ENCODE data around the gene DAD1. TPM values are rescaled to one million over a fixed set of nuclear protein-coding genes. Genes with fewer than 3 reads are reported as not detected.
A peak's percentile ranks its signal among the peaks of the same experiment; 100 is the strongest.
"Not testable (repeated sequence)": the region's sequence is repeated elsewhere in the genome, so short reads cannot be mapped to it uniquely, and the experiment has no call there.

Gene DAD1
- total and polyA plus RNA-seq, 7 donors = 115 to 274 (median 160) TPM

GRCh38 chr14:22546722-22547071, 42.3 kb downstream of the DAD1 start:
- Histone ChIP-seq H3K27ac (peak overlapping the region in 3 of 4 donors; percentile 8 to 65 (median 27)), H3K27me3 (no peaks in the 10 kb centered on the region), H3K36me3 (no peaks in the 10 kb centered on the region), H3K9me3 (no peaks in the 10 kb centered on the region), H3K4me1 (peaks cover 0 to 7% (median 3%) of the 10 kb centered on the region in 4 donors), H3K4me3 (no peak overlapping the region)
- no peak for DNase-seq
- 72 to 79% methylated on average over 3 of the region's 3 CpGs for WGBS, 2 donors
- intact Hi-C loops (cut with DNase I) = no loop called here
- TF ChIP-seq POLR2AphosphoS5 (IDR thresholded peaks at IDR 0.05) (no peak), EP300 (IDR thresholded peaks at IDR 0.05) (no peak), POLR2A (IDR thresholded peaks at IDR 0.05) (no peak)
- TF ChIP-seq, protein P1, sequence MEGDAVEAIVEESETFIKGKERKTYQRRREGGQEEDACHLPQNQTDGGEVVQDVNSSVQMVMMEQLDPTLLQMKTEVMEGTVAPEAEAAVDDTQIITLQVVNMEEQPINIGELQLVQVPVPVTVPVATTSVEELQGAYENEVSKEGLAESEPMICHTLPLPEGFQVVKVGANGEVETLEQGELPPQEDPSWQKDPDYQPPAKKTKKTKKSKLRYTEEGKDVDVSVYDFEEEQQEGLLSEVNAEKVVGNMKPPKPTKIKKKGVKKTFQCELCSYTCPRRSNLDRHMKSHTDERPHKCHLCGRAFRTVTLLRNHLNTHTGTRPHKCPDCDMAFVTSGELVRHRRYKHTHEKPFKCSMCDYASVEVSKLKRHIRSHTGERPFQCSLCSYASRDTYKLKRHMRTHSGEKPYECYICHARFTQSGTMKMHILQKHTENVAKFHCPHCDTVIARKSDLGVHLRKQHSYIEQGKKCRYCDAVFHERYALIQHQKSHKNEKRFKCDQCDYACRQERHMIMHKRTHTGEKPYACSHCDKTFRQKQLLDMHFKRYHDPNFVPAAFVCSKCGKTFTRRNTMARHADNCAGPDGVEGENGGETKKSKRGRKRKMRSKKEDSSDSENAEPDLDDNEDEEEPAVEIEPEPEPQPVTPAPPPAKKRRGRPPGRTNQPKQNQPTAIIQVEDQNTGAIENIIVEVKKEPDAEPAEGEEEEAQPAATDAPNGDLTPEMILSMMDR (IDR thresholded peaks at IDR 0.05) = no peak

- Histone ChIP-seq H3K36me3 (no peaks in the 10 kb centered on the region), H3K27ac (peak overlapping the region in 2 of 4 donors; percentile 27 to 65), H3K4me3 (no peak overlapping the region), H3K4me1 (peaks cover 0 to 7% (median 1%) of the 10 kb centered on the region in 4 donors), H3K9me3 (no peaks in the 10 kb centered on the region), H3K27me3 (no peaks in the 10 kb centered on the region)
- no peak for DNase-seq
- intact Hi-C loops (cut with DNase I) = no loop called here
- WGBS, 2 donors = 66 to 78% methylated on average over 9 of the region's 9 CpGs
- TF ChIP-seq, protein P1 (IDR thresholded peaks at IDR 0.05) = no peak
- TF ChIP-seq EP300 (IDR thresholded peaks at IDR 0.05) (no peak), POLR2A (IDR thresholded peaks at IDR 0.05) (no peak), POLR2AphosphoS5 (IDR thresholded peaks at IDR 0.05) (no peak)
Observed at GRCh38 chr14:22545842-22546721, 42.9 kb downstream of the DAD1 start.

GRCh38 chr14:22544881-22545420, 44.1 kb downstream of the DAD1 start:
- TF ChIP-seq POLR2A (IDR thresholded peaks at IDR 0.05) (no peak), POLR2AphosphoS5 (IDR thresholded peaks at IDR 0.05) (no peak), EP300 (IDR thresholded peaks at IDR 0.05) (no peak)
- TF ChIP-seq, protein P1 (IDR thresholded peaks at IDR 0.05) = no peak

DNA sequence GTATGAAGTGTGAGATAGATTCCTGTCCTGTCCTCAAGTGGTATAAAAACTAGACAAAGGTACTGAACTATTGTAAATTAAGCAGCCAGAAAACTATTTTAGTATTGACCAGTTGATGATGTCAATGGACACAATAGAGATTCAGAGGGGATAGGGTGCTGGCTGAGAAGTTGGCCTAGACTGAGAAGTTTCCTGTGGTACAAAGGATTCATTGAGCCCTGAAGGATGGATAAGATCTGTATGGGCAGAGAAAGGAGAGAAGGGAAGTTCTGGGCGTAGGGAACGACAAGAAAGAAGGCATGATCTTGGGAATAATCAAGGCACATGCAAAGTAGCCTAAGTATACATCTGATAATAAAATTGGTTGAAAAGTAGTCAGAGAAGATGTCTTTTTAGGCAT, 44.6 kb downstream of the DAD1 start:
- no peaks in the 10 kb centered on the region for H3K4me1 ChIP-seq
- intact Hi-C loops (cut with DNase I) = no loop called here
- H3K36me3 ChIP-seq = no peaks in the 10 kb centered on the region
- WGBS, 2 donors = 87% methylated on average over 2 of the region's 2 CpGs
- H3K9me3 ChIP-seq = no peaks in the 10 kb centered on the region
- H3K4me3 ChIP-seq = no peak overlapping the region
- H3K27ac ChIP-seq = no peak overlapping the region
- TF ChIP-seq EP300 (IDR thresholded peaks at IDR 0.05) (no peak), POLR2A (IDR thresholded peaks at IDR 0.05) (no peak), POLR2AphosphoS5 (IDR thresholded peaks at IDR 0.05) (no peak)
- TF ChIP-seq, protein P1 (IDR thresholded peaks at IDR 0.05) = no peak
- no peak for DNase-seq
- no peaks in the 10 kb centered on the region for H3K27me3 ChIP-seq

More at GRCh38 chr14:22544881-22545420, 44.1 kb downstream of the DAD1 start:
- 63 to 65% methylated on average over 8 of the region's 8 CpGs for WGBS, 2 donors
- Histone ChIP-seq H3K36me3 (no peaks in the 10 kb centered on the region), H3K27ac (no peak overlapping the region), H3K4me1 (no peaks in the 10 kb centered on the region), H3K27me3 (no peaks in the 10 kb centered on the region), H3K9me3 (no peaks in the 10 kb centered on the region), H3K4me3 (no peak overlapping the region)
- intact Hi-C loops (cut with DNase I) = no loop called here
- DNase-seq = no peak

DNA sequence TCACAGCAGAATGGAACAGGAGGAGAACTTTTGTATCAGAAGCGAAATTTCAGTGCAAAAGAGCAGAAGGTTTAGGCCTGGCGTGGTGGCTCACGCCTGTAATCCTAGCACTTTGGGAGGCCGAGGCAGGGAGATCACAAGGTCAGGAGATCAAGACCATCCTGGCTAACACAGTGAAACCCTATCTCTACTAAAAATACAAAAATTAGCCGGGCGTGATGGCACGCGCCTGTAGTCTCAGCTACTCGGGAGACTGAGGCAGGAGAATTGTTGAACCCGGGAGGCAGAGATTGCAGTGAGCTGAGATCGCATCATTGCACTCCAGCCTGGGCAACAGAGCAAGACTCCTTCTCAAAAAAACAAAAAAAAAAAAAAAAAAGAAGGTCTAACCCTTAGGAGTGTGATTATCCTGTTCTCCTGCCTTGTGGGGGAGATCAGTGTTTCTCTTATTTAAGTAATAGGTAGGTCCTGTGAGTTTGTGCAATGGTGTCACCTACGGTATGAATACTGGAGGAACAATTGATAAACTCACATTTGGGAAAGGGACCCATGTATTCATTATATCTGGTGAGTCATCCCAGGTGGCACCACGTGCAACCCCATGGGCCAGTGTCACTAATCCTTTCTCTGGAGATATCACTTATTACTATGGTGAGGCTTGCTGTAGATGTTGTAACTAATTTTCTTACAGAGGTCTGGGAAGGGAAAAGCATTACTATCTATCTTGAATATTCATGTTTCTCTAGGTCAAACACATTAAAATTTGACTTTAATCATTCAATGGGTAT, 45.3 kb downstream of the DAD1 start:
- H3K9me3 ChIP-seq; H3K4me1 ChIP-seq; intact Hi-C loops (cut with DNase I); DNase-seq; H3K27me3 ChIP-seq; H3K27ac ChIP-seq; H3K4me3 ChIP-seq; H3K36me3 ChIP-seq: not testable (repeated sequence)
- WGBS, 2 donors = 87 to 92% methylated on average over 13 of the region's 13 CpGs

Data from sigmoid colon (tissue), 7 donors.